Neuronal stem cell (in vitro differentiated cells): Measurements from ENCODE around the gene KCNN4.

Experiments used
- DNase-seq: peaks from one replicate; pipeline ENCODE4 v3.0.0-alpha.2; 2013; ENCODE audit warnings: low spot score
- H2AFZ ChIP-seq: one replicate; pipeline ENCODE4 v1.6.1; 2013; ENCODE audit warnings: mild to moderate bottlenecking, low read length, inconsistent platforms
- H2AK5ac ChIP-seq: 2 replicates; pipeline ENCODE4 v1.6.1; 2013; ENCODE audit warnings: low read depth, mild to moderate bottlenecking, inconsistent platforms, low read length, moderate library complexity, mixed read lengths
- H2BK120ac ChIP-seq: 2 replicates; pipeline ENCODE4 v1.6.1; 2013; ENCODE audit warnings: low read depth, mild to moderate bottlenecking, inconsistent platforms, low read length, moderate library complexity, mixed read lengths
- H2BK12ac ChIP-seq: one replicate; pipeline ENCODE4 v1.6.1; 2013; ENCODE audit warnings: low read length, inconsistent platforms
- H2BK15ac ChIP-seq: 2 replicates; pipeline ENCODE4 v1.6.1; 2013; ENCODE audit warnings: mild to moderate bottlenecking, low read length, inconsistent platforms, mixed read lengths
- H2BK5ac ChIP-seq: one replicate; pipeline ENCODE4 v1.6.1; 2013; ENCODE audit warnings: inconsistent platforms, mild to moderate bottlenecking, low read length, moderate library complexity
- H3K14ac ChIP-seq: one replicate; pipeline ENCODE4 v1.6.1; 2013; ENCODE audit warnings: low read length, inconsistent platforms
- H3K18ac ChIP-seq: 2 replicates; pipeline ENCODE4 v1.6.1; 2013; ENCODE audit warnings: low read length, inconsistent platforms
- H3K23ac ChIP-seq: 2 replicates; pipeline ENCODE4 v1.6.1; 2013; ENCODE audit warnings: low read depth, mild to moderate bottlenecking, mixed read lengths, low read length, inconsistent platforms; ENCODE audit not compliant: poor library complexity
- H3K27ac ChIP-seq: replicated peaks from 3 replicates; pipeline ENCODE4 v1.5.1; 2013; ENCODE audit warnings: low read length, inconsistent platforms
- H3K27me3 ChIP-seq, 3 experiments: 2 replicates each; pipeline ENCODE4 v1.6.1; 2013; ENCODE audit warnings: low read length in 3 of 3, mild to moderate bottlenecking in 2 of 3, inconsistent platforms in 1 of 3, low read depth in 1 of 3, mixed read lengths in 1 of 3, moderate library complexity in 1 of 3; ENCODE audit not compliant: control insufficient read depth in 3 of 3, insufficient read depth in 3 of 3
- H3K36me3 ChIP-seq, 2 donors: replicated peaks in 1 of 2; 2 replicates each; pipeline ENCODE4 v1.6.1; 2013; ENCODE audit warnings: low read length in 2 of 2; ENCODE audit not compliant: control insufficient read depth in 2 of 2, insufficient read depth in 2 of 2
- H3K4ac ChIP-seq: 2 replicates; pipeline ENCODE4 v1.6.1; 2013; ENCODE audit warnings: inconsistent platforms, mild to moderate bottlenecking, low read length, moderate library complexity
- H3K4me1 ChIP-seq, 2 donors: 1 replicate in 1 of 2; 2 replicates in 1 of 2; pipeline ENCODE4 v1.6.1; 2013; ENCODE audit warnings: low read length in 2 of 2, low read depth in 1 of 2; ENCODE audit not compliant: control insufficient read depth in 2 of 2, insufficient read depth in 1 of 2
- H3K4me2 ChIP-seq: one replicate; pipeline ENCODE4 v1.6.1; 2013; ENCODE audit warnings: mild to moderate bottlenecking, low read length, inconsistent platforms; ENCODE audit not compliant: insufficient read depth, poor library complexity, severe bottlenecking
- H3K4me3 ChIP-seq, 2 donors: 2 replicates each; pipeline ENCODE4 v1.5.1; 2013; ENCODE audit warnings: low read length in 2 of 2, mild to moderate bottlenecking in 2 of 2, inconsistent platforms in 1 of 2, moderate library complexity in 1 of 2
- H3K79me1 ChIP-seq: one replicate; pipeline ENCODE4 v1.6.1; 2013; ENCODE audit warnings: low read depth, mild to moderate bottlenecking, inconsistent platforms, low read length, moderate library complexity
- H3K9ac ChIP-seq: one replicate; pipeline ENCODE4 v1.6.1; 2013; ENCODE audit warnings: mild to moderate bottlenecking, low read depth, low read length, inconsistent platforms; ENCODE audit not compliant: poor library complexity
- H3K9me3 ChIP-seq, 2 donors: replicated peaks in 1 of 2; 2 replicates each; pipeline versions ENCODE3 to v1.6.1; 2013; ENCODE audit warnings: low read length in 2 of 2, mild to moderate bottlenecking in 2 of 2, inconsistent platforms in 1 of 2, low read depth in 1 of 2, mixed read lengths in 1 of 2, moderate library complexity in 1 of 2; ENCODE audit not compliant: control insufficient read depth in 2 of 2, insufficient read depth in 1 of 2
- H4K8ac ChIP-seq: one replicate; pipeline ENCODE4 v1.6.1; 2013; ENCODE audit warnings: low read depth, mild to moderate bottlenecking, inconsistent platforms, low read length, moderate library complexity
- H4K91ac ChIP-seq: one replicate; pipeline ENCODE4 v1.6.1; 2013; ENCODE audit warnings: low read length, low read depth, mild to moderate bottlenecking, inconsistent platforms; ENCODE audit not compliant: poor library complexity
- WGBS, 2 donors: extraction: QIAGEN DNeasy Blood & Tissue Kit; methylation state at CpG; one replicate each; pipeline ENCODE4 v1.1.7; 2013; ENCODE audit warnings: missing lambda C conversion rate in 2 of 2, mixed read lengths in 1 of 2; ENCODE audit not compliant: insufficient read length in 2 of 2, insufficient replicate concordance in 1 of 2; ENCODE audit errors: extremely low coverage in 2 of 2; 5-methylcytosine and 5-hydroxymethylcytosine counted together

KCNN4 gene

GRCh38 chr19:43767818-43768217 is 13.0 kb downstream of the KCNN4 start:
- Histone ChIP-seq H4K8ac (no peak overlapping the region), H2BK120ac (no peak overlapping the region), H2BK12ac (no peak overlapping the region), H3K14ac (no peak overlapping the region), H3K4me1 (no peaks in the 10 kb centered on the region), H2AFZ (no peak overlapping the region), H3K9ac (no peak overlapping the region), H3K9me3 (no peaks in the 10 kb centered on the region), H2AK5ac (no peak overlapping the region), H3K4me2 (no peak overlapping the region), H3K36me3 (no peaks in the 10 kb centered on the region), H3K18ac (no peak overlapping the region), H3K23ac (no peak overlapping the region), H3K79me1 (no peaks in the 10 kb centered on the region), H4K91ac (no peak overlapping the region), H3K27me3 (peaks cover 0 to 43% (median 13%) of the 10 kb centered on the region in 3 experiments), H2BK5ac (no peak overlapping the region), H2BK15ac (no peak overlapping the region), H3K4ac (no peak overlapping the region), H3K4me3 (no peak overlapping the region), H3K27ac (no peak overlapping the region)
- no CpG with 5 or more reads among the region's 1 CpG for WGBS, 2 donors
- DNase-seq: no peak

DNA sequence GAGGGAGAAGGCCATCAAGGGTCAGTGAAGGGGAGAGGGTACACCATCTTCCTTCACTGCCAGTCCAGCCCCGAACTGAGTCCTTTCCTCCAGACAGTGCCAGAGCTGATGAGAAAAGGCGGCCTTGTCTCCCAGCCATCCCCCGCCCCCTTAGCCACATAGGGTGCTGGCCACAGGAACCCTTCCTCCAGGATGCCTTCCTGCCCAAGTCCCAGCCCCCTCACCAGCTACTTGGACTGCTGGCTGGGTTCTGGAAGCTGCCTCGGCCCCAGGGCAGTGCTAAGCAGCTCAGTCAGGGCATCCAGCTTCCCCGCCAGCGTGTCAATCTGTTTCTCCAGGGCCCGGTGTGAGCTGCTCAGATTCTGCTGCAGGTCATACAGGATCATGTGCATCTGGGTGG is 13.5 kb downstream of the KCNN4 start:
- Histone ChIP-seq H2BK5ac (no peak overlapping the region), H3K4me1 (no peaks in the 10 kb centered on the region), H3K27ac (no peak overlapping the region), H4K8ac (no peak overlapping the region), H3K4me3 (no peak overlapping the region), H2AFZ (no peak overlapping the region), H3K36me3 (no peaks in the 10 kb centered on the region), H3K4ac (peak overlapping the region; percentile 59), H3K9me3 (no peaks in the 10 kb centered on the region), H3K18ac (no peak overlapping the region), H3K14ac (peak overlapping the region; percentile 94), H2BK120ac (no peak overlapping the region), H3K23ac (no peak overlapping the region), H2BK12ac (no peak overlapping the region), H2BK15ac (peak overlapping the region; percentile 27), H3K4me2 (no peak overlapping the region), H2AK5ac (peak overlapping the region; percentile 3), H3K9ac (peak overlapping the region; percentile 50), H3K27me3 (peaks cover 0 to 38% (median 10%) of the 10 kb centered on the region in 3 experiments), H3K79me1 (no peaks in the 10 kb centered on the region), H4K91ac (no peak overlapping the region)
- DNase-seq: no peak
- no CpG with 5 or more reads among the region's 7 CpGs for WGBS, 2 donors

GRCh38 chr19:43766755-43767043 is 14.1 kb downstream of the KCNN4 start:
- Histone ChIP-seq H3K14ac (no peak overlapping the region), H2AK5ac (peak overlapping the region; percentile 3), H3K36me3 (no peaks in the 10 kb centered on the region), H3K27me3 (peaks cover 0 to 32% (median 4%) of the 10 kb centered on the region in 3 experiments), H4K8ac (no peak overlapping the region), H3K79me1 (no peaks in the 10 kb centered on the region), H3K9ac (no peak overlapping the region), H3K4me3 (no peak overlapping the region), H3K23ac (no peak overlapping the region), H2AFZ (peak overlapping the region; percentile 23), H2BK15ac (no peak overlapping the region), H3K4ac (no peak overlapping the region), H3K27ac (no peak overlapping the region), H2BK5ac (no peak overlapping the region), H2BK120ac (no peak overlapping the region), H3K4me2 (no peak overlapping the region), H3K9me3 (no peaks in the 10 kb centered on the region), H3K4me1 (no peaks in the 10 kb centered on the region), H4K91ac (no peak overlapping the region), H3K18ac (no peak overlapping the region), H2BK12ac (no peak overlapping the region)
- no peak for DNase-seq
- WGBS, 2 donors: no CpG with 5 or more reads among the region's 4 CpGs

DNA sequence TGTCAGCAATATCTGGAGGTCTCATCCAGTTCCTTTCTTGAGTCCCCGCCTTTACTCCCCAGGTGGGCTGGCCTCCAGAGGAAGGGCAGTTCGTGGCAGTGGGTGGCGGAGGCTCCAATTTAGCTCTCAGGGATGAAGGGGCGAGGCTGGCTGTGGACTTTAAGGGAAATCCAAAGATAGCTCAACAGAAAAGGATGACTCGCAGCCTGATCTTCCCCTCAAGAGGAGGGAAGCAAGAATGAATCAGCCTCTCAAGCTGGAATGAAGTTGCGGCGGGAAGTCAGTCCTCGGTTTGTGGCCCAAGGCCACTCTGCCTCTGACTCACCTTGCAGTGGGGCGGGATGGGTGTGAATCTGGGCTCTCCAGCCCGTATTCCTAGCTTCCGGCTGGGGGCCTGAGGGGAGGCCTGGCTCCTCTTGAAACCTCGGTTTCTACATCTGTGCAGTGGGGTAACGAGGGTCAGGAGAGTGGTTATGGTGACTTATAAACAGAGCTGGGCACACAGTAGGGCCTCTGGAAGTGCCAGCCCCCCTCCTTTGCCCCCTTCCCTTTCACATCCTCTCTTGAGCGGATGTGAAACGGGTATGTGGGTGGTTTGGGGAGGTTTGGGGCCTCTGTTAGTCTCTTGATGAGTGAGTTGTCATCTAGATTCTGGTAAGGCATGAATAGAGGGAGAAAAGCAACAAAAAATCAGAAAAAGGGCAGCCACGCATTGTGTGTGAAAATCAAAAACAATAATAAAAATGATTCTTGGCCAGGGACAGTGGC is 15.5 kb downstream of the KCNN4 start:
- H3K9me3 ChIP-seq: no peaks in the 10 kb centered on the region
- no peak overlapping the region for H4K8ac ChIP-seq
- H3K4me3 ChIP-seq: no peak overlapping the region
- no peak overlapping the region for H3K18ac ChIP-seq
- no peak overlapping the region for H2AK5ac ChIP-seq
- no peaks in the 10 kb centered on the region for H3K36me3 ChIP-seq
- no CpG with 5 or more reads among the region's 16 CpGs for WGBS, 2 donors
- no peak overlapping the region for H2BK120ac ChIP-seq
- no peak overlapping the region for H3K14ac ChIP-seq
- H2AFZ ChIP-seq: no peak overlapping the region
- no peaks in the 10 kb centered on the region for H3K79me1 ChIP-seq
- H3K27ac ChIP-seq: no peak overlapping the region
- peaks cover 0 to 19% (median 1%) of the 10 kb centered on the region in 3 experiments for H3K27me3 ChIP-seq
- no peak overlapping the region for H4K91ac ChIP-seq
- no peak overlapping the region for H3K23ac ChIP-seq
- no peak overlapping the region for H2BK5ac ChIP-seq
- H3K9ac ChIP-seq: no peak overlapping the region
- no peaks in the 10 kb centered on the region for H3K4me1 ChIP-seq
- H3K4ac ChIP-seq: no peak overlapping the region
- H2BK15ac ChIP-seq: no peak overlapping the region
- no peak overlapping the region for H3K4me2 ChIP-seq
- H2BK12ac ChIP-seq: no peak overlapping the region
- no peak for DNase-seq
